ENCODE data around the gene PARP16.

The PARP16 gene

DNA sequence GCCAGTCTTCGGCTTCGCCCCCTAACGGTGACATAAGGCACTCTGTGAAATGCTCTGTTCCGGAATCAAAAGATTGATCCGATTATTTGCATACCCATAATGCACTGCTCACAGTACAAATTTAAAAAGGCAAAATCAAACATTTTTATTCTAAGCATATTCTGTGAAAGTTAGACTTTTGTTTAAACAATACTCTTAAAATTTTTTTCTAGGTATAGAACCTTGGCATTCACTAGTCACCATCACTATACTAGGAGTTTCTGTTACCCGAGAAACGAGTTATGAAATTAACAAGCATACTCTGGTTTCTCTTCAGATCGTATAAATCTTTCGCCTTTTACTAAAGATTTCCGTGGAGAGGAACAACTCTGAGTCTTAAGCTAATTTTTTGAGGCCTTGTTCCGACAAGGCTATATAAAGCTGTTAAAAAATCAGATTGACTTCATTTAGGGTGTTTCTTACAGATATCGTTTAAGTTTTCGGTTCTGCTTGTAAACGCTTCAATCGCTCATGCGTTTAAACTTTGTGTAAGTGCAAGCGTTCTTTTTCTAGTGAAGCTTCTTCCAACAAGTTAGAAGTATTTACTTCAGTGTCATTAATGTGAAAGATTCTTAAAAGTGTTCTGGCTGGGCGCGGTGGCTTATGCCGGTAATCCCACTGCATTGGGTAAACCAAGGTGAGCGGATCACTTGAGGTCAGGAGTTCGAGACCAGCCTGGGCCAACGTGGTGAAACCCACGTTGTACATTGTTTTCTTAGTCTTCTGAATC is 17.9 kb upstream of the PARP16 start, which contains the start of gene RNU5B-1:
RNU5B-1 (plus strand) TSS at position 297 of the 769 bp plus-strand sequence.
- Mint-ChIP-seq H3K36me3 (peaks cover 0 to 5% of the 10 kb centered on the region in 2 donors), H3K4me1 (peaks cover 7 to 21% of the 10 kb centered on the region in 2 donors), H3K27me3 (no peaks in the 10 kb centered on the region), H3K4me3 (peak within 1 kb of the TSS; percentile 92 to 94), H3K27ac (peak within 1 kb of the TSS; percentile 100), H3K9me3 (no peaks in the 10 kb centered on the region)
- DNase-seq (peak; percentile 95), ATAC-seq (replicated peaks) (peak; percentile 80 to 84)

DNA sequence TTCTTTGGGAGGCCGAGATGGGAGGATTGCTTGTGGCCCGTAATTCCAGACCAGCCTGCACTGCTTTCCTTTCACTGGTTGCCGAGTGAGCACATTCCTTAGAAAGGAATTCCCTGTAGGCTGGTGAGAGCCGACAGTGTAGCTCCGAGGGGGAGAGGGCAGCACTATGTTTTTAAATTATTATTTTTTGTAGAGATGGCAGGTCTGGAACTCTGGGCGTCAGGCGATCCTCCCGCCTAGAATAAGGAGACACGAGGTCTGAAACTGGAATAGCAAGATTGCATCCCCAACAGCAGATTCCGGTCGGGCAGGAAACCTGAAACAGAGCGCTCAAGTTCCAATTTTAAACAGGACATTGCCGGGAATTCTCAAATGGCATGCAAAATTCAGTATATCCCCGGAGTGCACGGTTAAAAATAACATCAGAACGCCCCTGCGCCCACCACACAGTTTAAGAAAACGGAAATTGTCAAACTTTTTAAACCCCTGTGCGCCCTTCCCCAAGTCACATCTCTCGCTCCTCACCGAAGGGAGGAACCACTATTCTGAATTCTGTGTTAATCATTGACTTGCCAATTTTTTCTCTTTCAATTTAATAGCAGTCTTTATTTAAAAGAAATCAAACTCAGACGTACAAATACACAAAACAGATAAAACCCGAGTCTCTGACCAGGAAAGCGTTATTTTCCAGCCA is 17.2 kb upstream of the PARP16 start:
- Mint-ChIP-seq H3K4me3 (peak overlapping the region; percentile 92 to 94), H3K9me3 (no peaks in the 10 kb centered on the region), H3K27ac (peak overlapping the region; percentile 100), H3K27me3 (no peaks in the 10 kb centered on the region), H3K36me3 (peaks cover 0 to 5% of the 10 kb centered on the region in 2 donors), H3K4me1 (peaks cover 7 to 21% of the 10 kb centered on the region in 2 donors)
- DNase-seq: no peak
- peak; percentile 0 to 1 for ATAC-seq (replicated peaks)

DNA sequence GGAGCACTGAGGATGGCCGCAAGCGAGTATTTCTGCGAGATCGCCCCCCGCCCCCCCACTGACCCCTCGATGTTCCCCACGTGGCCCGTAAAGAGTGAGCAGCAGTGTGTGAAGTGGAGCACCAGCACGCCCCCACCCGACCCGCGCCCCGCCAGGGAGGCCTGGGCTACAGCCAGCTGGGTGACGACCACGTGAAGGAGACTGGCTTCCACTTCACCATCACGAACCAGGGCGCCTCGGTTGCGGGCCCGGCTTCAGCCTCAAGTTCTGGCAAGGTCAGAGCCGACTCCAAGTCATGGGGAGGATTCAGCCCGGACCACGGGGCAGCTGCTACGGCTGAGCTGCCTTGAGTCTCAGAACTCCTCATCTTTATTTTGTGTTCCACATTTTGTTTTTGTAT is 15.4 kb upstream of the PARP16 start:
- no peak overlapping the region for H3K27ac Mint-ChIP-seq
- no peak for DNase-seq
- no peak overlapping the region for H3K4me3 Mint-ChIP-seq
- no peak for ATAC-seq (replicated peaks)
- H3K27me3 Mint-ChIP-seq: no peaks in the 10 kb centered on the region
- H3K4me1 Mint-ChIP-seq: peaks cover 12 to 36% of the 10 kb centered on the region in 2 donors
- H3K9me3 Mint-ChIP-seq: no peaks in the 10 kb centered on the region
- peaks cover 0 to 5% of the 10 kb centered on the region in 2 donors for H3K36me3 Mint-ChIP-seq

DNA sequence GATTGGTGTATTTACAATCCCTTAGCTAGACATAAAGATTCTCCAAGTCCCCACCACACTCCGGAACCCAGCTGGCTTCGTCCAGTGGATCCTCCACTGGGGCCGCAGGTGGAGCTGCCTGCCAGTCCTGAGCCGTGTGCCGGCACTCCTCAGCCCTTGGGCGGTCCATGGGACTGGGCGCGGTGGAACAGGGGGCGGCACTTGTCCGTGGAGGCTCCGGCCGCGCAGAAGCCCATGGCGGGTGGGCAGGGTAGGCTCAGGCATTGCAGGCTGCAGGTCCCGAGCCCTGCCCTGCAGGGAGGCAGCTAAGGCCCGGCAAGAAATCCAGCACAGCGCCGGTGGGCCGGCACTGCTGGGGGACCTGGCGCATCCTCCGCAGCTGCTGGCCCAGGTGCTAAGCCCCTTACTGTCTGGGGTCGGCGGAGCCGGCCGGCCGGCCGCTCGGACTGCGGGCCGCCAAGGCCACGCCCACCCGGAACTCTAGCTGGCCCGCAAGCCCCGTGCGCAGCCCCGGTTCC is 14.3 kb upstream of the PARP16 start:
- Mint-ChIP-seq H3K27ac (no peak overlapping the region), H3K4me3 (no peak overlapping the region), H3K4me1 (peaks cover 13 to 45% of the 10 kb centered on the region in 2 donors), H3K27me3 (no peaks in the 10 kb centered on the region), H3K9me3 (no peaks in the 10 kb centered on the region), H3K36me3 (peaks cover 0 to 10% of the 10 kb centered on the region in 2 donors)
- ATAC-seq (replicated peaks): no peak
- no peak for DNase-seq

DNA sequence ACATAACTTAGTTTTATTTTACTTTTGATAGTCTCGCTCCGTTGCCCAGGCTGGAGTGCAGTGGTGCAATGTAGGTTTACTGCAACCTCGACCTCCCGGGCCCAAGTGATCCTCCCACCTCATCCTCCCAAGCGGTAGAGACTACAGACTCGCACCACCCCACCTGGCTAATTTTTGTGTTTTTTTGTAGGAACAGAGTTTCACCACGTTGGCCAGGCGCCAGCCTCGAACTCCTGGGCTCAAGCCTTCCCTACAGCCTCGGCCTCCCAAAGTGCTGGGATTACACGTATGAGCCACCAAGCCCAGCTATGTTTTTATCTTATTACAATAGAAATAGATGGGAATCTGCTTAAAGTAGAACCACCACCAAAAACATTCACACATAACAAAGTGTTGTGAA is 12.0 kb upstream of the PARP16 start:
- H3K36me3 Mint-ChIP-seq: peaks cover 0 to 8% of the 10 kb centered on the region in 2 donors
- DNase-seq: no peak
- no peaks in the 10 kb centered on the region for H3K9me3 Mint-ChIP-seq
- ATAC-seq (replicated peaks): no peak
- no peak overlapping the region for H3K27ac Mint-ChIP-seq
- peaks cover 10 to 35% of the 10 kb centered on the region in 2 donors for H3K4me1 Mint-ChIP-seq
- no peak overlapping the region for H3K4me3 Mint-ChIP-seq
- H3K27me3 Mint-ChIP-seq: no peaks in the 10 kb centered on the region

DNA sequence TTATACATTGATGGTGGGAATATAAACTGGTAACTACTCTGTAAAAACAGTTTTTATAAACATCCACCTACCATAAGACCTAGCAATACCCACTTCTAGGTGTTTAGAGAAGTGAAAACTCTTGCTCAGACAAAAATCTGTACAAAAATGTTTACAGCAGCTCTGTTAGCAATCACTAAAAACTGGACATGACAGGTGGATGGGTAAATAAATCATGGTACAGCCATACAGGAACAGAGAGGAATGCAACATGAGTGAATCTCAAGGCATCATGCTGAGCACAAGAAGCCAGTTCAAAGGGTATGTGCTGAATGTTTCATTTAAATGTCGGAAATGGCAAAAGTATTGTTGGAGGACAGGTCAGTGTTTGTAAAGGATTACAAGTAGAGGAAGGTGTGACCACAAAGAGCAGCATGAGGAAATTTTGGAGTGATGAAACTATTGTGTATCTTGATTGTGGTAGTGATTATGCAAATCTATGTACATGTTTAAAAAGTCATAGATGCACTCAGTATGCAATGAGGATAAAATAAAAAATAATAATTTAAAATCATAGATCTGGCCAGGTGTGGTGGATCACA is 6.3 kb upstream of the PARP16 start:
- no peak overlapping the region for H3K4me3 Mint-ChIP-seq
- no peaks in the 10 kb centered on the region for H3K27me3 Mint-ChIP-seq
- peaks cover 0 to 8% of the 10 kb centered on the region in 2 donors for H3K36me3 Mint-ChIP-seq
- H3K9me3 Mint-ChIP-seq: no peaks in the 10 kb centered on the region
- ATAC-seq (replicated peaks) (no peak), DNase-seq (no peak)
- peaks cover 10 to 32% of the 10 kb centered on the region in 2 donors for H3K4me1 Mint-ChIP-seq
- no peak overlapping the region for H3K27ac Mint-ChIP-seq

DNA sequence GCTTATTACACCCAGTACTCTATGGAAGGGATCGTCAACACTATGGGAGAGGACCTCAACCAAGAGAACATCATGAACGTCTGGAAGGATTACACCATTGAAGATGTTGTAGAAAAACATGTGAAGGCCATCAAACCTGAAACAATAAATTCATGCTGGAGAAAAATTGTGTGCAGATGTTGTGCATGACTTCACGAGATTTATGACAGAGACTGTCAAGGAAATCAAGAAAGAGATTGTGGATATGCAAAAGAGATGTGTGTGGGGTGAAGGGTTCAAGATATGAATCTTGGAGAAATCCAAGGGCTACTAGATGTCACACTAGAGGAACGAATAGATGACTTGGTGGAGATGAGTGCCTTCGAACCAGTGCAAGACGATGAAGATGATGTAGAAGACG is 3.5 kb upstream of the PARP16 start:
- H3K27me3 Mint-ChIP-seq: no peaks in the 10 kb centered on the region
- no peak overlapping the region for H3K4me3 Mint-ChIP-seq
- no peaks in the 10 kb centered on the region for H3K36me3 Mint-ChIP-seq
- peaks cover 20 to 32% of the 10 kb centered on the region in 2 donors for H3K4me1 Mint-ChIP-seq
- H3K27ac Mint-ChIP-seq: no peak overlapping the region
- no peak for DNase-seq
- no peaks in the 10 kb centered on the region for H3K9me3 Mint-ChIP-seq
- no peak for ATAC-seq (replicated peaks)

DNA sequence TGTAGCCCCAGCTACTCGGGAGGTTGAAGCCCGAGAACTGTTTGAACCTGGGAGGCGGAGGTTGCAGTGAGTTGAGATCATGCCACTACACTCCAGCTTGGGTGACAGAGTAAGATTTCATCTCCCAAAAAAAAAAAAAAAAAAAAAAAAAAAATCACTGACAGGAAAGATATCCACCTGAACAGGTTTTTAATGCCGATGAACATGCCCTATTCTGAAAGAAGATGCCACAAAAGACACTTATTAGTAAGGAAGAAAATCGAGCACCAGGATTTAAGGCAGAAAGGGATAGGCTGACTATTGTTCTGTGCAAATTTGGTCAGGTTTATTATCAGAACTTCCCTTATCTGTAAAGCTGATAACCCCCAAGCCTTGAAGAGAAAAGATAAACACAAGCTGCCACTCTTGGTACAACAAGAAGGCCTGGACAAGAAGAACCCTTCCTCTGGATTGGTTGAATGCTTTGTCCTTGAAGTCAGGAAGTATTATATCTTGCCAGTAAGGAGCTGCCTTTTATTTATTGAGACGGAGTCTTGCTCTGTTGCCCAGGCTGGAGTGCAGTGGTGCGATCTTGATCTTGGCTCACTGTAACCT is 2.7 kb upstream of the PARP16 start:
- DNase-seq: no peak
- Mint-ChIP-seq H3K27me3 (no peaks in the 10 kb centered on the region), H3K36me3 (no peaks in the 10 kb centered on the region), H3K4me3 (no peak overlapping the region), H3K9me3 (no peaks in the 10 kb centered on the region), H3K4me1 (peaks cover 20 to 33% of the 10 kb centered on the region in 2 donors), H3K27ac (no peak overlapping the region)
- no peak for ATAC-seq (replicated peaks)

DNA sequence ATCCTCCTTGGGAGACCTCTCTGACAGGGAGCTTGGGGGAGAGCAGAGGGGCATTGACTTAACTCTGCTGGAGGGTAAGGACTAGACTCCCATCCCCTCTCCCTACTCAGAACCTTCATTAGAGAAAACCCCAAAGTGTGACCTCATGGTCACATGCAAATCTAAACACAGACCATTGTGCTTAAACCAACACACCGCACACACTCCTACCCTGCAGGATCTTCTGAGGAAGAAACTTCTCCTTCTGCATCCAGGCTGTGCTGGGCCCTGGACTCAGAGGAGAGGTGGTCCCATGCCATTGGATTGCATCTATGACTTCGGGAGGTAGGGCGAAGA is 805 bp upstream of the PARP16 start:
- Mint-ChIP-seq H3K36me3 (peaks cover 4 to 5% of the 10 kb centered on the region in 2 donors), H3K4me3 (peak overlapping the region; percentile 88 to 97), H3K4me1 (peaks cover 23 to 35% of the 10 kb centered on the region in 2 donors), H3K27ac (peak overlapping the region; percentile 85), H3K9me3 (no peaks in the 10 kb centered on the region), H3K27me3 (no peaks in the 10 kb centered on the region)
- no peak for ATAC-seq (replicated peaks)
- no peak for DNase-seq

DNA sequence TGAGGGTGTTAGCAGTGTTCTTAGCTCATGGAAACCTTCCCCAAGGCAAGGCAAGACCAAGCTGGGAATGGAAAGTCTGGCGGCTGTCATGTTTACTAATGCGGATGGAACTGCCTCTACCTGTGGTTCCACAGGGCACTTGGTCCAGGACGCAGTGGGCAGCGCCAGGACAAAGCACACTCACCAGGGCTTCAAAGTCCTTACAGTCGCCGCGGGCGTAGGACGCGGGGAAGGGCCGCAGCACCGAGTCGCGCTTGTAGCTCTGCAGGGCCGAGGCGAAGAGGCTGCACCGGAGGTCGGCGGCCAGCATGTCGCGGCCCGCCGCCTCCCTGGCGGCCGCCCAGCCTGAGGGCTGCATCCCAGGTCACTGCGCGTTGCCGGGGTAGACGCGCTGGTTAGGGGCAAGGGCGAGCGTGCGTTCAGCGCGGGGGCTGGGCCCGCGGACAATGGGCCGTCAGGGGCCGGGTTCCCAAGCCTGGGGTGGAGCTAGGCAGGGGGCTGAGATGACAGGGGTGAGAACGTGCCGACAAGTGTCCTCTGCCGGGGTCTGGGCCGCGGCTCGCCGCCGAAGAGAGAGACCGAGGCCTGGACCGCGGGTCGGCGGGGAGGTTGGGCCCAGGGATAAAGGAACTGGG is 497 bp downstream of the PARP16 start:
- Mint-ChIP-seq H3K27ac (peak overlapping the region; percentile 88), H3K9me3 (no peaks in the 10 kb centered on the region), H3K36me3 (peaks cover 8 to 10% of the 10 kb centered on the region in 2 donors), H3K4me1 (peaks cover 25 to 33% of the 10 kb centered on the region in 2 donors), H3K27me3 (no peaks in the 10 kb centered on the region), H3K4me3 (peak overlapping the region; percentile 88 to 97)
- DNase-seq (no peak), ATAC-seq (replicated peaks) (peak; percentile 43 to 56)

DNA sequence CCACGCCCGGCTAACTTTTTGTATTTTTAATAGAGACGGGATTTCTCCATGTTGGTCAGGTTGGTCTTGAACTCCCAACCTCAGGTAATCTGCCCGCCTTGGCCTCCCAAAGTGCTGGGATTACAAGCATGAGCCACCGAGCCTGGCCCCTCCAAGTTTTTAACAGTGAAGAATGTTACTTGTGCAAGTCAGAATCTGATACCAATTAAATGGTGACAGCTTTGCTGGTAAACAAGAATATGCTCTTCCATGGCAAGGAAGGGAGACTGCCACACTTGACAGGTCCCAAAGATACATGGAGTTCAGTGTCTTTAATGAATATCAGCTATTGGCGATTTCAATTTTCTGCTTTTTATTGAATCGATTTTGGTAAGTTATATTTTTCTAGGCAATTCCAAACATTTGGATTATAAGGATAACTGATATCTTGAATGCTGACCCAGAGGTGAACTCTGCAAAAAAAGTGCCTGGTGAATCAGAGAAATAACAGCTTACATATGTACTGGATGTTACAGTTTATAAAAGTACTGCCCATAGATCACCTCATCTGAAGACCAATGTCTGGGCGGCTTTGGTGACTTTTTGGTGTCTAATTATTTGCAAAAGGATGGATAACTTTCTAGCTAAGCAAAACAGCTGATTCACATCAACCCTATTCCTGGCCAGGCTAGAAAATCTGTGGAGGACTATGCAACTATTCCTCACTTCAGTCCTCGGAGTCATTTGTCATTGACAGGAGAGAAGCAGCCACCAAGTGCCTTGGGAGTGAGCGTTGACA is 1.2 kb downstream of the PARP16 start:
- DNase-seq: no peak
- Mint-ChIP-seq H3K4me3 (peak overlapping the region; percentile 88 to 97), H3K27ac (peak overlapping the region; percentile 88), H3K27me3 (no peaks in the 10 kb centered on the region), H3K9me3 (no peaks in the 10 kb centered on the region), H3K36me3 (peaks cover 8 to 10% of the 10 kb centered on the region in 2 donors), H3K4me1 (peaks cover 25 to 33% of the 10 kb centered on the region in 2 donors)
- ATAC-seq (replicated peaks): no peak

DNA sequence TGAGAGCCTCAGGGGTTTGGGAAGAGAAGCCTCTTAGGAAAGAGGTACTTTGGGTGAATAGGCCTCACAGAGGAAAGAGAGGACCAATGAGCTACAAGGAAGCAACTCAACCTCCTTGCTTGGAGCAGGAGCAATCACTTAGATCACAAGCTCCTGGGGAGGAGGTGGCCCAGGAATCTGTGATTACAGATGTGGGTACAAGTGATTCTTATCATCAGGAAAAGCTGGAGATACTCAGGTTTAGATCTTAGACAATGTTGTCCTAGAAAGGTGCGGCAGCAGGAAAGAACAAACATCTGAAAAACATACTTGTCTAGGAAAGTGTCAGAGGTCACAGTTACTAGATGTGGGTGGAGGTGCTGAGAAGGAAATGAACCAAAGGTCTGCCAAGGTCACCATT is 8.2 kb downstream of the PARP16 start:
- no peak for DNase-seq
- no peak for ATAC-seq (replicated peaks)
- no peak overlapping the region for H3K27ac Mint-ChIP-seq
- H3K9me3 Mint-ChIP-seq: no peaks in the 10 kb centered on the region
- no peaks in the 10 kb centered on the region for H3K27me3 Mint-ChIP-seq
- peaks cover 22 to 24% of the 10 kb centered on the region in 2 donors for H3K4me1 Mint-ChIP-seq
- peaks cover 12 to 23% of the 10 kb centered on the region in 2 donors for H3K36me3 Mint-ChIP-seq
- no peak overlapping the region for H3K4me3 Mint-ChIP-seq

DNA sequence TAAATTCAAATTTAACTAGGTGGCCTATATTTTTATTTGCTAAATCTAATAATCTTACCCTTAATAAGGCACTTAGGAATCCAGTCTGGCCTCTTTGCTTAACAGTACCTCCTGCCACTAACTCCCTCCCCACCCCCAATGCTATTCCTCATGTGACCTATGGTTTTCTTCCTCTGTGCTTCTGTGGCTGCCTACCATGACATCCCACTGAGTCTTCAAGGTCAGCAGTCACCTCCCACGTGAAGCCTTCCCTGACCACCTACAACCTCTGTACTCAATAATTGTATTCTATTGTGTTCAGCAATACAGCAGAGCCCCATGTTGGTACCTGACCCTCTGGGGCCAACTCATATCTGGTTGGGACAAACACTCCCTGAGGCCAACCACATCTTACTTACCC is 9.7 kb downstream of the PARP16 start:
- Mint-ChIP-seq H3K36me3 (peaks cover 4 to 14% of the 10 kb centered on the region in 2 donors), H3K4me1 (peaks cover 16 to 24% of the 10 kb centered on the region in 2 donors), H3K9me3 (no peaks in the 10 kb centered on the region), H3K4me3 (no peak overlapping the region), H3K27ac (no peak overlapping the region), H3K27me3 (no peaks in the 10 kb centered on the region)
- DNase-seq (no peak), ATAC-seq (replicated peaks) (no peak)

Measured in stimulated activated naive B cell treated with anti-CD40 and anti-IgM and Interleukin-4, amounts not matched to agents 10 μg/mL and 1 μg/mL and 100 μg/mL, for 72 hours (primary cell).